Prostate gland (tissue), 2 donors: ENCODE measurements around the gene GPATCH2. TPM values are rescaled to one million over a fixed set of nuclear protein-coding genes. Genes with fewer than 3 reads are reported as not detected.

Experiments
- DNase-seq: peaks from one replicate; pipeline ENCODE4 v3.0.0-alpha.2; 2019; ENCODE audit warnings: low spot score
- H3K27ac ChIP-seq, 2 donors: fragments of 200-600 bp; sonication (generic); 2 replicates each; pipeline ENCODE4 v1.5.1; 2017 to 2019
- H3K27me3 ChIP-seq: fragments of 200-600 bp; sonication (generic); replicated peaks from 2 replicates; pipeline ENCODE4 v1.5.1; 2019; ENCODE audit not compliant: insufficient read depth
- H3K36me3 ChIP-seq, 2 donors: fragments of 200-600 bp; sonication (generic); 1 replicate in 1 of 2; 2 replicates in 1 of 2; pipeline versions ENCODE4 v1.5.1 to v1.8.1; 2017 to 2019
- H3K4me1 ChIP-seq: fragments of 200-600 bp; sonication (generic); replicated peaks from 2 replicates; pipeline ENCODE4 v1.5.1; 2019
- H3K4me3 ChIP-seq, 2 donors: fragments of 200-600 bp; sonication (generic); 2 replicates each; pipeline ENCODE4 v1.5.1; 2017 to 2019
- H3K9me3 ChIP-seq: fragments of 200-600 bp; sonication (generic); 2 replicates; pipeline ENCODE4 v1.5.1; 2017
- POLR2A ChIP-seq: fragments of 450-650 bp; IDR thresholded peaks from one replicate; pipeline ENCODE4 v1.6.1; 2016; ENCODE audit warnings: antibody characterized with exemption, mild to moderate bottlenecking
- POLR2AphosphoS5 ChIP-seq: sonication (generic); formaldehyde crosslinking; IDR thresholded peaks from one replicate; pipeline ENCODE4 v1.6.1; 2017; ENCODE audit warnings: antibody characterized with exemption
- WGBS: methylation state at CpG from one replicate; pipeline ENCODE4 v1.1.5; 2018; 5-methylcytosine and 5-hydroxymethylcytosine counted together
- intact Hi-C: fragments of 100-400 bp; cut with DNase I; formaldehyde crosslinking; loops from one replicate; pipeline ENCODE4 v1.14.2; 2022
- total RNA-seq, 2 donors: library from RNA; depleted of rRNA; stranded (reverse); fragments of >200 nt; gene quantifications; one replicate each; pipeline ENCODE4 v1.1.0, GENCODE V29; 2016
- TF ChIP-seq, protein P1 (sequence below), 4 experiments: fragments of 200-600 bp in 2 of 4; fragments of 450-650 bp in 2 of 4; sonication (generic) in 2 of 4; IDR thresholded peaks; 1 replicate in 3 of 4; 2 replicates in 1 of 4; pipeline ENCODE4 v1.5.1; 2016 to 2019; ENCODE audit warnings: antibody characterized with exemption in 4 of 4, mild to moderate bottlenecking in 2 of 4, moderate library complexity in 2 of 4

The GPATCH2 gene
- total RNA-seq, 2 donors from 2014 or later: 15.1 to 16.8 TPM

DNA sequence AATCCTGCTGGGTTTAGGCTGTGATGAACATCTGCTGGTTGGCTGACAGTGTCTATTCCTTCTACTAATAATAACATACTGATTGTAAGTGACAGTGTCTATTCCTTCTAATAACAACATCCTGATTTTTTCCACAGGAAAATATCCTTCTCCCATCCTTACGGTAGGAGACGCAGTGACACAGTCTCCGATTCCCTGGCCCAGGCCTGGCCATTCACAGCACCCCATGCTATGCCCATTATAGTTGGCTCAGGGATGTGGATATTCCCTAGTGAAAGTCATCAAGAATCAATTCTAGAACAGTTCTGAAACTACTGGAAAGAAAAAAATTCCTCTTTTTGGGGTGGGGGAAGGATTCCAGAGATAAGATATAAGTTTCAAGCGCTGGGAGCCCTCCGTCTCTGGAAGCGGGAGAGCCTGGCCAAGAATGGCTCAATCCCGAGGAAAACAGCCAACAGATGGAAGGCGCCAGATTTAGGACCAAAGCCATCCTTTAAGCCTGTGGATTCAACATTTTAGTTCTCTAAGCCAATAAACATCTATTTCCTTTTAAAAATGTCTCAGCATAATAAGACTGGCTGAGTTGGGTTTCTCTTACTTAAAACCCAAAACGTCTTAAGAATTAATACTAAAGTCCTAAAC lies 88.6 kb downstream of the GPATCH2 start:
- no peak for DNase-seq
- H3K9me3 ChIP-seq: no peaks in the 10 kb centered on the region
- TF ChIP-seq POLR2A (no peak), POLR2AphosphoS5 (no peak)
- TF ChIP-seq, protein P1, sequence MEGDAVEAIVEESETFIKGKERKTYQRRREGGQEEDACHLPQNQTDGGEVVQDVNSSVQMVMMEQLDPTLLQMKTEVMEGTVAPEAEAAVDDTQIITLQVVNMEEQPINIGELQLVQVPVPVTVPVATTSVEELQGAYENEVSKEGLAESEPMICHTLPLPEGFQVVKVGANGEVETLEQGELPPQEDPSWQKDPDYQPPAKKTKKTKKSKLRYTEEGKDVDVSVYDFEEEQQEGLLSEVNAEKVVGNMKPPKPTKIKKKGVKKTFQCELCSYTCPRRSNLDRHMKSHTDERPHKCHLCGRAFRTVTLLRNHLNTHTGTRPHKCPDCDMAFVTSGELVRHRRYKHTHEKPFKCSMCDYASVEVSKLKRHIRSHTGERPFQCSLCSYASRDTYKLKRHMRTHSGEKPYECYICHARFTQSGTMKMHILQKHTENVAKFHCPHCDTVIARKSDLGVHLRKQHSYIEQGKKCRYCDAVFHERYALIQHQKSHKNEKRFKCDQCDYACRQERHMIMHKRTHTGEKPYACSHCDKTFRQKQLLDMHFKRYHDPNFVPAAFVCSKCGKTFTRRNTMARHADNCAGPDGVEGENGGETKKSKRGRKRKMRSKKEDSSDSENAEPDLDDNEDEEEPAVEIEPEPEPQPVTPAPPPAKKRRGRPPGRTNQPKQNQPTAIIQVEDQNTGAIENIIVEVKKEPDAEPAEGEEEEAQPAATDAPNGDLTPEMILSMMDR (IDR thresholded peaks at IDR 0.05): no peak
- no peak overlapping the region for H3K27ac ChIP-seq
- no peaks in the 10 kb centered on the region for H3K4me1 ChIP-seq
- H3K27me3 ChIP-seq: no peaks in the 10 kb centered on the region
- no peak overlapping the region for H3K4me3 ChIP-seq
- no peaks in the 10 kb centered on the region for H3K36me3 ChIP-seq
- intact Hi-C loops: no loop called here
- 86% methylated on average over 9 of the region's 9 CpGs for WGBS

DNA sequence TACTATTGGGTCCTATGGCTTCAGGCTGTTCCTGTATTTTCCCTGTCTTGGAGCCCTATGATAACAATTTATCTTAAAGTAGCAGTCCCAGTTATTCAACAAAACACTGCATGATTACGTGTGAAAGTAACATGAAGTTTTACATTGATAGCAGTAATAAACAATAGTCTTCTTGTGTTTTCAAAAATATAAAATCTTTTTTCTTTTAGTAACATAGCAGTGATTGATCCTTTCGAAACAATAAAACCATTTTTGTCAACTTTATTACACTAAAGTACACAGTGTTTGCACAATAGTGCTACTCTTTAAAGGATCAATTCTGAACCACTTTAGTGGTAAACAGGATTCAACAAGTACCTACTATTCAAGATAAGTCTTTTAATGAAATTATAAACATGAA lies 90.6 kb downstream of the GPATCH2 start:
- no peak for TF ChIP-seq POLR2AphosphoS5
- TF ChIP-seq, protein P1 (IDR thresholded peaks at IDR 0.05): no peak
- TF ChIP-seq POLR2A: no peak
- H3K36me3 ChIP-seq: no peaks in the 10 kb centered on the region
- no peaks in the 10 kb centered on the region for H3K9me3 ChIP-seq
- intact Hi-C loops: no loop called here
- DNase-seq: no peak
- WGBS: 58% methylated on average over 2 of the region's 2 CpGs
- H3K4me1 ChIP-seq: no peaks in the 10 kb centered on the region
- H3K27me3 ChIP-seq: no peaks in the 10 kb centered on the region
- H3K27ac ChIP-seq: no peak overlapping the region
- no peak overlapping the region for H3K4me3 ChIP-seq

DNA sequence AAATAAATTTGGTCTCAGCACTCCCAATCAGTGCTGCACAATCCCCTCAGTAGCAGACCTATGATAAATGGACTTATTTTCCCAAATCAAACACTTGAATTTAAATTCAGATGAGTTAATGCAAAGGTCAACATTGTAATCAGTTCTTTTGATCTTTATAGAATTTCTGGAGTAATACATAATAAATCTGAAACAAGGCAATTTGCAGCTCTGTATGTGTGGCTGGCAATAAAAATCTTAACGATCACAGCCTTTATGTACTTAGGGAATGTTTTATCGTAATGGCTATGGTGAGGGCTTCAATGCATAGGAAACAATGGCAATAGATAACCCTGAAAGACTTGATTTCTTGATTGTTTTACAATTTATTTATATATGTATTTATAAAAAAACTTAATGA lies 91.4 kb downstream of the GPATCH2 start:
- Histone ChIP-seq H3K27me3 (no peaks in the 10 kb centered on the region), H3K4me3 (no peak overlapping the region), H3K9me3 (no peaks in the 10 kb centered on the region), H3K4me1 (no peaks in the 10 kb centered on the region), H3K27ac (no peak overlapping the region), H3K36me3 (no peaks in the 10 kb centered on the region)
- TF ChIP-seq POLR2A (no peak), POLR2AphosphoS5 (no peak)
- TF ChIP-seq, protein P1 (IDR thresholded peaks at IDR 0.05): no peak
- DNase-seq: no peak
- 32% methylated on average over 2 of the region's 2 CpGs for WGBS
- intact Hi-C loops: no loop called here

GRCh38 chr1:217535601-217536377 lies 95.1 kb downstream of the GPATCH2 start:
- H3K27me3 ChIP-seq: no peaks in the 10 kb centered on the region
- no peak for DNase-seq
- no peaks in the 10 kb centered on the region for H3K9me3 ChIP-seq
- no peaks in the 10 kb centered on the region for H3K4me1 ChIP-seq
- TF ChIP-seq, protein P1 (IDR thresholded peaks at IDR 0.05): no peak
- TF ChIP-seq POLR2AphosphoS5 (no peak), POLR2A (no peak)
- no peak overlapping the region for H3K27ac ChIP-seq
- H3K4me3 ChIP-seq: no peak overlapping the region
- H3K36me3 ChIP-seq: no peaks in the 10 kb centered on the region
- intact Hi-C loops: no loop called here
- WGBS: 91% methylated on average over 9 of the region's 9 CpGs

GRCh38 chr1:217534566-217534965 lies 96.3 kb downstream of the GPATCH2 start:
- intact Hi-C loops: no loop called here
- no peak for TF ChIP-seq POLR2AphosphoS5
- no peak for TF ChIP-seq POLR2A
- TF ChIP-seq, protein P1 (IDR thresholded peaks at IDR 0.05): no peak

More at GRCh38 chr1:217534566-217534965, 96.3 kb downstream of the GPATCH2 start:
- Histone ChIP-seq H3K4me1 (no peaks in the 10 kb centered on the region), H3K36me3 (no peaks in the 10 kb centered on the region), H3K27me3 (no peaks in the 10 kb centered on the region), H3K9me3 (no peaks in the 10 kb centered on the region), H3K4me3 (no peak overlapping the region), H3K27ac (no peak overlapping the region)
- DNase-seq: no peak
- WGBS: 43% methylated on average over 1 of the region's 1 CpG
